HepG2 (cell line): ENCODE results near the gene ZNF628. TPM values are rescaled to one million over a fixed set of nuclear protein-coding genes. Genes with fewer than 3 reads are reported as not detected.
A peak's percentile ranks its signal among the peaks of the same experiment; 100 is the strongest.

ENCODE experiments used
- CBX5 ChIP-seq: sonication (generic); formaldehyde crosslinking; IDR thresholded peaks from 2 replicates; pipeline ENCODE4 v1.4.0; 2020; ENCODE audit warnings: missing genetic modification reagents, borderline replicate concordance
- CENPX ChIP-seq: sonication (generic); formaldehyde crosslinking; IDR thresholded peaks from 2 replicates; pipeline ENCODE4 v1.9.0; 2021; ENCODE audit warnings: mild to moderate bottlenecking, missing genetic modification reagents, moderate library complexity
- JDP2 ChIP-seq: sonication (generic); formaldehyde crosslinking; IDR thresholded peaks from 2 replicates; pipeline ENCODE4 v1.8.1; 2022; ENCODE audit warnings: missing genetic modification reagents, borderline replicate concordance
- MEF2D ChIP-seq: sonication (generic); formaldehyde crosslinking; IDR thresholded peaks from 2 replicates; pipeline ENCODE4 v1.5.1; 2020; ENCODE audit warnings: mild to moderate bottlenecking, missing genetic modification reagents
- MEIS2 ChIP-seq: sonication (generic); formaldehyde crosslinking; IDR thresholded peaks from 2 replicates; pipeline ENCODE4 v1.9.0; 2021; ENCODE audit warnings: mild to moderate bottlenecking, missing genetic modification reagents
- NR2F2 ChIP-seq: IDR thresholded peaks from 2 replicates; pipeline ENCODE4 v1.6.1; 2012; ENCODE audit warnings: low read depth, inconsistent platforms, borderline replicate concordance
- NRL ChIP-seq: sonication (generic); formaldehyde crosslinking; IDR thresholded peaks from 2 replicates; pipeline ENCODE4 v1.5.0; 2020; ENCODE audit warnings: missing genetic modification reagents, mild to moderate bottlenecking, moderate library complexity, borderline replicate concordance
- RXRA ChIP-seq: sonication (generic); formaldehyde crosslinking; IDR thresholded peaks from 2 replicates; pipeline ENCODE4 v1.5.1; 2020; ENCODE audit warnings: missing genetic modification reagents
- SP5 ChIP-seq: IDR thresholded peaks from 2 replicates; pipeline ENCODE4 v1.6.1; 2016; ENCODE audit warnings: low read depth, borderline replicate concordance
- TP53 ChIP-seq: sonication (generic); formaldehyde crosslinking; conservative IDR thresholded peaks from 2 replicates; pipeline ENCODE4 v1.4.0; 2020; ENCODE audit warnings: missing genetic modification reagents
- UBTF ChIP-seq: sonication (generic); formaldehyde crosslinking; IDR thresholded peaks from 2 replicates; pipeline ENCODE4 v1.4.0; 2020; ENCODE audit warnings: mild to moderate bottlenecking, missing genetic modification reagents
- YEATS4 ChIP-seq: sonication (generic); formaldehyde crosslinking; IDR thresholded peaks from 2 replicates; pipeline ENCODE4 v1.4.0; 2020; ENCODE audit warnings: missing genetic modification reagents, borderline replicate concordance
- ZFY ChIP-seq: sonication (generic); formaldehyde crosslinking; IDR thresholded peaks from 2 replicates; pipeline ENCODE4 v1.4.0; 2020; ENCODE audit warnings: missing genetic modification reagents
- ZNF101 ChIP-seq: sonication (generic); formaldehyde crosslinking; IDR thresholded peaks from 2 replicates; pipeline ENCODE4 v1.4.0; 2020; ENCODE audit warnings: mild to moderate bottlenecking, low read depth, missing genetic modification reagents, borderline replicate concordance
- ZNF274 ChIP-seq: sonication (generic); formaldehyde crosslinking; IDR thresholded peaks from 2 replicates; pipeline ENCODE4 v1.5.1; 2020; ENCODE audit warnings: mild to moderate bottlenecking, missing genetic modification reagents
- ZNF44 ChIP-seq: sonication (generic); formaldehyde crosslinking; IDR thresholded peaks from 2 replicates; pipeline ENCODE4 v1.5.1; 2020; ENCODE audit warnings: mild to moderate bottlenecking, missing genetic modification reagents
- ZNF501 ChIP-seq: sonication (generic); formaldehyde crosslinking; IDR thresholded peaks from 2 replicates; pipeline ENCODE4 v1.5.1; 2020; ENCODE audit warnings: mild to moderate bottlenecking, moderate library complexity, missing genetic modification reagents
- ZNF687 ChIP-seq: sonication (generic); formaldehyde crosslinking; IDR thresholded peaks from 2 replicates; pipeline ENCODE4 v1.5.1; 2020; ENCODE audit warnings: mild to moderate bottlenecking, missing genetic modification reagents, moderate library complexity
- ZNF766 ChIP-seq: sonication (generic); formaldehyde crosslinking; IDR thresholded peaks from 2 replicates; pipeline ENCODE4 v1.5.0; 2020; ENCODE audit warnings: missing genetic modification reagents, borderline replicate concordance
- ZNF891 ChIP-seq: sonication (generic); formaldehyde crosslinking; IDR thresholded peaks from 2 replicates; pipeline ENCODE4 v1.5.0; 2020; ENCODE audit warnings: mild to moderate bottlenecking, missing genetic modification reagents
- polyA plus RNA-seq, 8 experiments: library from polyadenylated mRNA; depleted of rRNA in 3 of 8; stranded (reverse) in 7 of 8; unstranded in 1 of 8; fragments of >200 nt; fragmentation: Illumina TruSeq in 4 of 8; extraction: Trizol in 4 of 8; gene quantifications; 2 replicates each; pipeline versions ENCODE4 v1.2.1 to v1.2.3, GENCODE V29; 2011 to 2016; ENCODE audit warnings: low read depth in 4 of 8, missing spikeins in 1 of 8, mixed read lengths in 1 of 8; ENCODE audit not compliant: insufficient read depth in 1 of 8
- total RNA-seq, 5 experiments: library from RNA; depleted of rRNA; stranded (reverse); fragments of >200 nt; fragmentation: Illumina TruSeq; extraction: Trizol; gene quantifications; 2 replicates each; pipeline ENCODE4 v1.2.3, GENCODE V29; 2016; ENCODE audit warnings: low read depth in 1 of 5
- TF ChIP-seq, protein P1 (sequence below): sonication (generic); formaldehyde crosslinking; IDR thresholded peaks from 2 replicates; pipeline ENCODE4 v1.8.0; 2022; ENCODE audit warnings: mild to moderate bottlenecking, missing genetic modification reagents; ENCODE audit not compliant: insufficient replicate concordance

ZNF628 gene
- total and polyA plus RNA-seq, 2 of the 13 experiments (the other 11 are each of a cell fraction or from before 2014, with no cell fraction given) = 0.54 to 1.2 TPM

- TF ChIP-seq ZNF687 (peak; percentile 60), TP53 (no peak), UBTF (CRISPR knock-in tag) (peak; percentile 38; the same call in 1 of the 2 replicates), ZNF891 (CRISPR knock-in tag) (0 out of 2 replicates have a peak, but pooled peaks have one; percentile 22), ZNF44 (CRISPR knock-in tag) (no peak), ZNF101 (CRISPR knock-in tag) (no peak), SP5 (CRISPR knock-in tag) (peak; percentile 12; the same call in 1 of the 2 replicates), CENPX (no peak), MEF2D (CRISPR knock-in tag) (no peak), ZFY (CRISPR knock-in tag) (peak; percentile 38; the same call in 1 of the 2 replicates), RXRA (CRISPR knock-in tag) (0 out of 2 replicates have a peak, but pooled peaks have one; percentile 12), ZNF501 (CRISPR knock-in tag) (0 out of 2 replicates have a peak, but pooled peaks have one; percentile 30), CBX5 (CRISPR knock-in tag) (no peak), MEIS2 (CRISPR knock-in tag) (0 out of 2 replicates have a peak, but pooled peaks have one; percentile 31), NR2F2 (0 out of 2 replicates have a peak, but pooled peaks have one; percentile 13), ZNF766 (CRISPR knock-in tag) (peak; percentile 59; the same call in 1 of the 2 replicates), NRL (CRISPR knock-in tag) (peak; percentile 61; the same call in 1 of the 2 replicates), JDP2 (CRISPR knock-in tag) (no peak), YEATS4 (CRISPR knock-in tag) (0 out of 2 replicates have a peak, but pooled peaks have one; percentile 22), ZNF274 (peak; percentile 59; the same call in 1 of the 2 replicates)
- TF ChIP-seq, protein P1, sequence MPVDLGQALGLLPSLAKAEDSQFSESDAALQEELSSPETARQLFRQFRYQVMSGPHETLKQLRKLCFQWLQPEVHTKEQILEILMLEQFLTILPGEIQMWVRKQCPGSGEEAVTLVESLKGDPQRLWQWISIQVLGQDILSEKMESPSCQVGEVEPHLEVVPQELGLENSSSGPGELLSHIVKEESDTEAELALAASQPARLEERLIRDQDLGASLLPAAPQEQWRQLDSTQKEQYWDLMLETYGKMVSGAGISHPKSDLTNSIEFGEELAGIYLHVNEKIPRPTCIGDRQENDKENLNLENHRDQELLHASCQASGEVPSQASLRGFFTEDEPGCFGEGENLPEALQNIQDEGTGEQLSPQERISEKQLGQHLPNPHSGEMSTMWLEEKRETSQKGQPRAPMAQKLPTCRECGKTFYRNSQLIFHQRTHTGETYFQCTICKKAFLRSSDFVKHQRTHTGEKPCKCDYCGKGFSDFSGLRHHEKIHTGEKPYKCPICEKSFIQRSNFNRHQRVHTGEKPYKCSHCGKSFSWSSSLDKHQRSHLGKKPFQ (CRISPR knock-in tag) = peak; percentile 35
Measured at GRCh38 chr19:55486971-55487923, 10.8 kb downstream of the ZNF628 start (continued).
